Natural killer cell (primary cell): ENCODE results near the gene MPRIP. TPM values are rescaled to one million over a fixed set of nuclear protein-coding genes. Genes with fewer than 3 reads are reported as not detected.

Experiments used
- ATAC-seq, 3 donors: fragments of 150-1000 bp in 2 of 3; fragments of 200-7000 bp in 1 of 3; cut with Tn5 transposase; 1 replicate in 1 of 3; 2 replicates in 2 of 3; pipeline ENCODE4 v1.10.0; 2021; ENCODE audit warnings: mild to moderate bottlenecking in 2 of 3, moderate library complexity in 2 of 3
- DNase-seq, 2 donors: peaks; one replicate each; pipeline versions ENCODE4 v3.0.0 to v3.0.0-alpha.2; 2013 to 2021; ENCODE audit warnings: mixed read lengths in 1 of 2
- H3K27ac ChIP-seq: one replicate; pipeline ENCODE4 v1.5.1; 2013; ENCODE audit warnings: mild to moderate bottlenecking, low read length
- H3K27me3 ChIP-seq: one replicate; pipeline ENCODE4 v1.6.1; 2013; ENCODE audit warnings: low read length; ENCODE audit not compliant: control insufficient read depth, insufficient read depth
- H3K36me3 ChIP-seq: one replicate; pipeline ENCODE4 v1.6.1; 2013; ENCODE audit warnings: low read length; ENCODE audit not compliant: control insufficient read depth, insufficient read depth
- H3K4me1 ChIP-seq: one replicate; pipeline ENCODE4 v1.6.1; 2013; ENCODE audit warnings: low read length; ENCODE audit not compliant: control insufficient read depth, insufficient read depth
- H3K4me3 ChIP-seq: one replicate; pipeline ENCODE4 v1.5.1; 2013; ENCODE audit warnings: low read length
- H3K9me3 ChIP-seq: one replicate; pipeline ENCODE4 v1.6.1; 2013; ENCODE audit warnings: low read length; ENCODE audit not compliant: control insufficient read depth, insufficient read depth
- H3K27ac Mint-ChIP-seq, 2 donors: one replicate each; pipeline ENCODE4 v1.8.0; 2022; ENCODE audit warnings: mild to moderate bottlenecking in 2 of 2, mixed read lengths in 2 of 2, moderate library complexity in 1 of 2
- H3K27me3 Mint-ChIP-seq, 2 donors: one replicate each; pipeline ENCODE4 v1.8.0; 2022; ENCODE audit warnings: low read depth in 2 of 2, mixed read lengths in 2 of 2
- H3K36me3 Mint-ChIP-seq: one replicate; pipeline ENCODE4 v1.8.0; 2022; ENCODE audit warnings: mixed read lengths
- H3K4me1 Mint-ChIP-seq, 2 donors: one replicate each; pipeline ENCODE4 v1.8.0; 2022; ENCODE audit warnings: mixed read lengths in 2 of 2
- H3K4me3 Mint-ChIP-seq: one replicate; pipeline ENCODE4 v1.8.0; 2022; ENCODE audit warnings: mild to moderate bottlenecking, moderate library complexity, mixed read lengths
- H3K9me3 Mint-ChIP-seq, 2 donors: one replicate each; pipeline ENCODE4 v1.8.0; 2022; ENCODE audit warnings: mixed read lengths in 2 of 2
- CTCF ChIP-seq: fragments of 200-600 bp; IDR thresholded peaks from one replicate; pipeline ENCODE4 v1.8.0; 2022; ENCODE audit warnings: antibody characterized with exemption
- WGBS: methylation state at CpG from one replicate; pipeline ENCODE4 v1.1.7; 2013; ENCODE audit warnings: missing lambda C conversion rate; ENCODE audit not compliant: insufficient coverage; 5-methylcytosine and 5-hydroxymethylcytosine counted together
- intact Hi-C: fragments of 100-400 bp; cut with micrococcal nuclease; formaldehyde crosslinking; loops from one replicate; pipeline ENCODE4 v1.14.2; 2022
- total RNA-seq, 4 donors: library from RNA; stranded (reverse); fragments of 120-200 nt in 1 of 4; gene quantifications; one replicate each; pipeline versions ENCODE4 v1.2.3 to v1.2.4, GENCODE V29; 2013 to 2022

Gene MPRIP
- total RNA-seq, 3 donors from 2014 or later (not counting 1 experiment from before 2014, with no cell fraction given): 225 to 272 (median 229) TPM

GRCh38 chr17:17166446-17166845 is 124.2 kb downstream of the MPRIP start:
- intact Hi-C loops: no loop called here
- Mint-ChIP-seq H3K27ac (no peak overlapping the region), H3K4me3 (no peak overlapping the region), H3K9me3 (no peaks in the 10 kb centered on the region), H3K4me1 (peaks cover 11 to 20% of the 10 kb centered on the region in 2 donors), H3K27me3 (no peaks in the 10 kb centered on the region), H3K36me3 (peaks cover 8% of the 10 kb centered on the region)
- DNase-seq (no peak), ATAC-seq (no peak)
- Histone ChIP-seq H3K27me3 (no peaks in the 10 kb centered on the region), H3K27ac (no peak overlapping the region), H3K4me3 (no peak overlapping the region), H3K4me1 (peaks cover 9% of the 10 kb centered on the region), H3K9me3 (no peaks in the 10 kb centered on the region), H3K36me3 (peaks cover 70% of the 10 kb centered on the region)
- no peak for TF ChIP-seq CTCF
- 97% methylated on average over 8 of the region's 8 CpGs for WGBS

- H3K27me3 Mint-ChIP-seq: no peaks in the 10 kb centered on the region
- H3K4me3 Mint-ChIP-seq: no peak overlapping the region
- peaks cover 4% of the 10 kb centered on the region for H3K36me3 Mint-ChIP-seq
- Histone ChIP-seq H3K9me3 (no peaks in the 10 kb centered on the region), H3K4me3 (no peak overlapping the region), H3K27ac (no peak overlapping the region), H3K36me3 (peaks cover 66% of the 10 kb centered on the region), H3K27me3 (no peaks in the 10 kb centered on the region), H3K4me1 (peaks cover 16% of the 10 kb centered on the region)
- H3K4me1 Mint-ChIP-seq: peaks cover 16 to 26% of the 10 kb centered on the region in 2 donors
- no peak for ATAC-seq
- no peak for DNase-seq
- no peak overlapping the region for H3K27ac Mint-ChIP-seq
- no peak for TF ChIP-seq CTCF
- intact Hi-C loops: no loop called here
- 98% methylated on average over 10 of the region's 10 CpGs for WGBS
- no peaks in the 10 kb centered on the region for H3K9me3 Mint-ChIP-seq
Observed at GRCh38 chr17:17167356-17167755, 125.1 kb downstream of the MPRIP start.

- Mint-ChIP-seq H3K4me3 (no peak overlapping the region), H3K9me3 (no peaks in the 10 kb centered on the region), H3K4me1 (peaks cover 22 to 30% of the 10 kb centered on the region in 2 donors), H3K27me3 (no peaks in the 10 kb centered on the region), H3K27ac (no peak overlapping the region), H3K36me3 (no peaks in the 10 kb centered on the region)
- H3K9me3 ChIP-seq: no peaks in the 10 kb centered on the region
- peaks cover 66% of the 10 kb centered on the region for H3K36me3 ChIP-seq
- H3K27me3 ChIP-seq: no peaks in the 10 kb centered on the region
- intact Hi-C loops: no loop called here
- H3K4me3 ChIP-seq: no peak overlapping the region
- DNase-seq: no peak
- peaks cover 22% of the 10 kb centered on the region for H3K4me1 ChIP-seq
- no peak overlapping the region for H3K27ac ChIP-seq
- 94% methylated on average over 10 of the region's 10 CpGs for whole genome bisulfite sequencing
- TF ChIP-seq CTCF: no peak
- ATAC-seq: no peak
Observed at GRCh38 chr17:17167986-17168385, 125.7 kb downstream of the MPRIP start.

- no peaks in the 10 kb centered on the region for H3K36me3 Mint-ChIP-seq
- peaks cover 67% of the 10 kb centered on the region for H3K36me3 ChIP-seq
- no peaks in the 10 kb centered on the region for H3K27me3 ChIP-seq
- H3K9me3 Mint-ChIP-seq: no peaks in the 10 kb centered on the region
- no peak for DNase-seq
- TF ChIP-seq CTCF: no peak
- H3K27me3 Mint-ChIP-seq: no peaks in the 10 kb centered on the region
- no peak overlapping the region for H3K4me3 Mint-ChIP-seq
- peaks cover 26% of the 10 kb centered on the region for H3K4me1 ChIP-seq
- intact Hi-C loops: no loop called here
- H3K27ac Mint-ChIP-seq: peak overlapping the region; percentile 35 to 51
- no peaks in the 10 kb centered on the region for H3K9me3 ChIP-seq
- no peak overlapping the region for H3K27ac ChIP-seq
- no peak overlapping the region for H3K4me3 ChIP-seq
- WGBS: 93% methylated on average over 4 of the region's 5 CpGs
- H3K4me1 Mint-ChIP-seq: peaks cover 26 to 34% of the 10 kb centered on the region in 2 donors
- ATAC-seq: no peak
Observed at GRCh38 chr17:17168401-17168800, 126.1 kb downstream of the MPRIP start.
